C4-2B (cell line): ENCODE results near the gene ANGPTL1.

Experiments used
- ZFX ChIP-seq: fragments of 450-650 bp; IDR thresholded peaks from 2 replicates; pipeline ENCODE4 v1.6.1; 2017
- TF ChIP-seq, protein P1 (sequence below): fragments of 450-650 bp; conservative IDR thresholded peaks from 2 replicates; pipeline ENCODE4 v1.5.1; 2017; ENCODE audit warnings: mild to moderate bottlenecking

DNA sequence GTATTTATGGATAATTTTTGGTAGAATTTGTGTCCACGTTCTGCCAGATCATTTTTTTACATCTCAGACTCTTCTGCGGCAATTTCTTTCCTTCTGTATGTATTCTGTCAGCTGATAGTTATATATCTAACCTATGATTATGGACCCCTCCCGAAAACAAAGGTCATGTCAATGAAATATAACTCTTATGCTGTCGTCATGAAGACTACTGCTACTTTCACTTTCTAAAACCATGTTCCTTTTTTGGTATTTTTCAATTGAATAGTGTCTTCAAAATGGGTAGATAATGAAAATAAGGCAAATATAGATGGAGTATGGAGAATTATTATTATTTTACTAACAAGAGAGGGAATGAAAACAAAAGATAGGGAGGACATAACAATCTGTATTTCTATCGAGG lies 3.2 kb downstream of the ANGPTL1 start:
- TF ChIP-seq, protein P1, sequence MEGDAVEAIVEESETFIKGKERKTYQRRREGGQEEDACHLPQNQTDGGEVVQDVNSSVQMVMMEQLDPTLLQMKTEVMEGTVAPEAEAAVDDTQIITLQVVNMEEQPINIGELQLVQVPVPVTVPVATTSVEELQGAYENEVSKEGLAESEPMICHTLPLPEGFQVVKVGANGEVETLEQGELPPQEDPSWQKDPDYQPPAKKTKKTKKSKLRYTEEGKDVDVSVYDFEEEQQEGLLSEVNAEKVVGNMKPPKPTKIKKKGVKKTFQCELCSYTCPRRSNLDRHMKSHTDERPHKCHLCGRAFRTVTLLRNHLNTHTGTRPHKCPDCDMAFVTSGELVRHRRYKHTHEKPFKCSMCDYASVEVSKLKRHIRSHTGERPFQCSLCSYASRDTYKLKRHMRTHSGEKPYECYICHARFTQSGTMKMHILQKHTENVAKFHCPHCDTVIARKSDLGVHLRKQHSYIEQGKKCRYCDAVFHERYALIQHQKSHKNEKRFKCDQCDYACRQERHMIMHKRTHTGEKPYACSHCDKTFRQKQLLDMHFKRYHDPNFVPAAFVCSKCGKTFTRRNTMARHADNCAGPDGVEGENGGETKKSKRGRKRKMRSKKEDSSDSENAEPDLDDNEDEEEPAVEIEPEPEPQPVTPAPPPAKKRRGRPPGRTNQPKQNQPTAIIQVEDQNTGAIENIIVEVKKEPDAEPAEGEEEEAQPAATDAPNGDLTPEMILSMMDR: no peak
- TF ChIP-seq ZFX: no peak
